Measurements from ENCODE around the gene LAMA5. TPM values are rescaled to one million over a fixed set of nuclear protein-coding genes. Genes with fewer than 3 reads are reported as not detected.

LAMA5 gene
- total RNA-seq, 1 experiment from 2014 or later = 63.3 TPM

DNA sequence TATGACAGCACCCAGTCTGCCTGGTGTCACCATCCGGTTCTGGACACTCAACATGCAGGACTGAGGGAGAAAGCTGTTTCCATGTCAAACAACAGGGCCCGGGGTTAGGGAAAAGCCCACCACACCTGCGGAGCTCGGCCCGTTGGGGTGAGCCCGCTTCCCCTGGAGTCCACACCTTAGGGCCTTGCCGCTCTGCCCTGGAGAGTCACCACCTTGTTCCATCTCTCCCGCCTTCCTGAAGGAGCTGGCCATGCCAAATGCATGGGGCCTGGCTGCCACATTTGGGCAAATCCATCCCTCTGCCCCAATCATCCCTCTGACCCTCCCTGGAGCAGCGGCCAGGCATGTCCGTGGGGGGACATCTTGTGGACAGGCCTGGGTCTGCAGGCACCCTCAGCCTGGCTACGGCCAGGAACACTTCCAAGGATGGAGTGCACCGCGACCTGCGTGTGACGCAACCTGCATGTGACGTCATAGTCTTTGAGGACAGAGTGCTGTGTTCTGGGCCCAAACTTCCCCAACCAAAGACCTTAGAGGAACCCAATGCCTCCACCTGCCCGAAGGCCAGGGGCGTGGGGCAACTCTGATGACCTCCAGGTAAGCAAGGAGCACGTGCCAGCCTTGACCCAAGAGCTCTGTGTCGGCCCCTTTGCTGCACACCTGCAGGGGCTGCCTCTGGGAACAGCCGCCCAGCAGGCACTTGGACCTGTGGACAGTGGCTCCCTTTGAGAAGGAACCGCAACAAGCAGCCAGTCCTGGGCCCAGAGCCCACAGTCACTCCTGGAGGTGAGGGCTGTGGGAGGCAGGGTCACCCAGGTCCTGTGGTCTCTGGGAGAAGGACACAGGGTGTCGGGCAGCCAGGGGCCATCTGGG lies 38.2 kb upstream of the LAMA5 start:
- DNase-seq (ENCODE audit: low read depth) = no peak
- in situ Hi-C loops (cut with HindIII; ENCODE audit: low pct_unique_long_range_greater_than_20kb, low sequenced_read_pairs) = no loop called here

DNA sequence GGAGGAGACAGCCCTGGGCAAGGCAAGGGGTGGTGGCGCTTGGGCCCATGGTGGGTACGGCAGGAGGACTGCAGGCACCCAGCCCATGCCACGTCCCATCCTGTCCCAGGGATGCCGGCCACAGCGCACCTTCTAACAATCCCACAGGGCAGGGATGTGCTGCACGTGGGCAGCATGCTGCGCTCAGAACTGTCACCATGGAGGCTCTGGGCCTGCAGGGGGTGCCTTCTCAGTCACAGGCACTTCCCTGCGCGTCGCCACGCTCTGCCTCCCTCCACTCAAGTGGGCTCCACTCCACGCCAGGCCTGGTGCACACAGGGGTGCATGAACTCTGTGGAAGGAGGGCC lies 37.6 kb upstream of the LAMA5 start:
- in situ Hi-C loops (cut with HindIII; ENCODE audit: low pct_unique_long_range_greater_than_20kb, low sequenced_read_pairs) = no loop called here
- no peak for DNase-seq (ENCODE audit: low read depth)

DNA sequence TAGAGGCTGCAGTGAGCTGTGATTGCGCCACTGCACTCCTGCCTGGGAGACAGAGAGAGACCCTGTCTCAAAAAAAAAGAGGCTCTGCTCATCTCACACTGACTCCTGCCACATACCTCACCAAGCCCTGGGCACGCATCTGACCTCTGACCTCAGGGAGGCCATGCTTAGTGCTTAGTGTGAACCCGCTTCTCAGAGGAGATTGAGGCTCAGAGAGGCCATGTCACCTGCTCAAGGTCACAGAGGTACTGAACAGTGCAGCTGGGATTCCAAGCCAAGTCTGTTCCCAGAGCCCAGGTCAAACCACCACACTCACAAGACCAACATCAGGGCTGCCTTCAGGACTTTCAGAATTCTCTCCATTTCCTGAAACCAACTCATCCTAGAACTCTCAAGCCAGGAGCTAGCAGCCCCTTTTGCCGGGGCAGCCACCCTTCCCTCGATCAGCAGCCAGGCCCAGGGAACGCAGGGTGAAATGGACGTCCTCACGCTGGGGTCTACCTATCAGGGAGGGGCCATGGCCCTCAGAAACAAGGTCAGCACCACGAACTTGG lies 37.1 kb upstream of the LAMA5 start:
- in situ Hi-C loops (cut with HindIII; ENCODE audit: low pct_unique_long_range_greater_than_20kb, low sequenced_read_pairs) = no loop called here
- DNase-seq (ENCODE audit: low read depth) = no peak

DNA sequence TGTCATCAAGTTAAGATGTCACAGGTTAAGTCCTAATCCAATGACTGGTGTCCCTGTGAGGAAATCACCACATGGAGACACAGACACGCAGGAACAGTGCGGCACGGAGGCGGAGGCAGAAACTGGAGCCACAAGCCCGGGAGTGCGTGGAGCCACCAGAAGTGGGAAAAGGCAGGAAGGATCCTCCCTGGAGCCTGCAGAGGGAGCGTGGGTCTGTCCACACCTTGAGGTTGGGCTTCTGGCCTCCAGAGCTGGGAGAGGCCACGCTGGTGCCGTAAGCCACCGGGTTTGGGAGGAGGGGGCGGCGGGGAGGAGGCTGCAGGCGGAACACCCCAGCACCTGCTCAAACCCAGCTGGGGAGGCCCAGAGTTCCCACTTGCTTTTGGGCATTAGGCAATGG lies 36.2 kb upstream of the LAMA5 start:
- in situ Hi-C loops (cut with HindIII; ENCODE audit: low pct_unique_long_range_greater_than_20kb, low sequenced_read_pairs) = no loop called here
- DNase-seq (ENCODE audit: low read depth) = no peak

DNA sequence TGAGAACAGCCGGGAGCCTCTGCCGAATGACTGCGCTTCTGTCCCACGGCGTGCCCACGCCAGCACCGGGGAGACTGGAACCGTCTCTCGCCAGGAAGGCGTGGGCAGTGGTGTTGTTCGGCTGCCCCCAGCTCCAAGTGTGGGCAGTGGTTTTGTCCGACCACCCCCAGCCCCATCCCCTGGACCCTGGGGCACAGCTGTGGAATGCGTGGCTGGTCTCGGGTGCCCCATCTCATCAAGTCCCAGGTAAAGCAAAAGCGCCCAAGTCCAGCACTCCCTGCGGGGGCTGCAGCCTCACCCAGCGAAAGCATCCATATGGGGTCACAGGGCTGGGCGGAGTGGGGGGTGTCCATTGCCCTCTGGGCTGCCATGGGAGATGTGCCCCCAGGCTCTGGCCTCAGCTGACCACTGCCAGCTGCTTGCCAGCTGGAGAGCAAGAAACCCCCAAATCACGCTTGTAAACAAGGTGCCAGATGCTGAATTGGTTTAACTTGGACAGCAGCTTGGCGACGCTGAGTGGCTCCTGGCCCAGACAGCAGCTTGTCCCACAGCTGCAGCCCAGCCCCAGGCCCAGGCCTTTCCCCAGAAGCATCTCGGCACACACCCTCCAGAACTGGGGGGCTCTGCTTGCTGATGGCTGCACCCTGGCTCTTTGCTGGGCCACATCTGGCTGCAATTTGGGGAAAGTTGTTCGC lies 35.5 kb upstream of the LAMA5 start:
- no peak for DNase-seq (ENCODE audit: low read depth)
- in situ Hi-C loops (cut with HindIII; ENCODE audit: low pct_unique_long_range_greater_than_20kb, low sequenced_read_pairs) = no loop called here

DNA sequence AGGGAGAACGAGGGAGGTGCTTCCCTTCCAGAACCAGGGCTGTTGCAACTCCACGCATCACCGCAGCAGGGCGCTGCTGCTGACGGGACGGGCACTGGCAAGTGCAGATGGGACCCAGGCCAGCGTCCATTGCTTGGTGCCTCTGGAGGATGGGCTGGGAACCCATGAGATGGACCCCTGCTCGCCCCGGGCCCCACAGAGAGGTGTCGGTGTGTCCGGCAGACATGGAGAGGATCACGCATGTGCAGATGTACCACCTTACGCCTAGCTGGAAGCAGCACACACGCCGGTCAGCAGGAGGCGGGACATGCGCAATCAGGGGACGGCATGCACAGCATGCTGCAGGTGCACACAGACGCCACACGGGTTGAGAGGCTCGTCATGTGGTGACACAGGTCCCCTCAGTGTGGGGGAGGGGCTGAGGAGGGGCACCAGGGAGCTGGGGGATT lies 34.2 kb upstream of the LAMA5 start:
- DNase-seq (ENCODE audit: low read depth) = no peak
- in situ Hi-C loops (cut with HindIII; ENCODE audit: low pct_unique_long_range_greater_than_20kb, low sequenced_read_pairs) = no loop called here

DNA sequence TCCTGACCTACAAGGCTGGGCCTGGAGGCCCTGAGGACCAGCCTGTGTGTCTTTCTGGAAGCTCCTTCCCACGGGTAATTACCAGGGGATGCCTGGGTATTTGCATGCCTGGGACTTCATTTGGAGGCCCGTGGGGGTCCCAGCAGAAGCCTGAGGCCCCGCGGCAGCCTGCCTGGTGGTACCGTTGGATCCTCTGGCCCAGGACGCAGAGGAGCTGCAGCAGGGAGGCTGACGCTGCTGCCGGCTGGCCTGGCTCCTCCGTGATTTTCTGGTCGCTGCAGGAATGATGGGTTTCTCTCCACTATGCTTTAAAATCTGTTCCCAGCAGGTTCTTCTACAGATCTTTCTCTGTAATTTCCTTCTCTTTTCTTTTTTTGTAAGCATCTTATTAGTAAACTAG lies 33.4 kb upstream of the LAMA5 start:
- in situ Hi-C loops (cut with HindIII; ENCODE audit: low pct_unique_long_range_greater_than_20kb, low sequenced_read_pairs) = no loop called here
- DNase-seq (ENCODE audit: low read depth) = no peak

DNA sequence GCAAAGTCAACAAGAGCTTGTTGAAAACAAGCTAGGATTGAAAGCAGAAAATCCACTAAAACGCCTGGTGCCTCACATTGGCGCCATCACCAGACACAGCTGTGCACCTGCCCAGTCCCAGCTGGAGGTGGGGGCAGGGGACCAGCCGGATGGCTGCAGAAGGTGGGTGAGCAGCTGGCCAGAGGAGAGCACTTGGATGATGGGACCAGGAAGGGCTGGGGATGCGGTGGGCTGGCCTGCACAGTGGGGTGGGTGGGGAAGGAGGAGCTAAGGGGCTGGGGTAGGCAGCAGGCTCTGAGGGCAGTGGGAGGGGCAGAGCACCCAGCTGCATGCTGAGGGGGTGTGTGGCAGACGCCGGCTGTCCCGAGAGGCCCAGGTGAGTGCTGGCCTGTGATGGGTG lies 32.9 kb upstream of the LAMA5 start:
- in situ Hi-C loops (cut with HindIII; ENCODE audit: low pct_unique_long_range_greater_than_20kb, low sequenced_read_pairs) = no loop called here

DNA sequence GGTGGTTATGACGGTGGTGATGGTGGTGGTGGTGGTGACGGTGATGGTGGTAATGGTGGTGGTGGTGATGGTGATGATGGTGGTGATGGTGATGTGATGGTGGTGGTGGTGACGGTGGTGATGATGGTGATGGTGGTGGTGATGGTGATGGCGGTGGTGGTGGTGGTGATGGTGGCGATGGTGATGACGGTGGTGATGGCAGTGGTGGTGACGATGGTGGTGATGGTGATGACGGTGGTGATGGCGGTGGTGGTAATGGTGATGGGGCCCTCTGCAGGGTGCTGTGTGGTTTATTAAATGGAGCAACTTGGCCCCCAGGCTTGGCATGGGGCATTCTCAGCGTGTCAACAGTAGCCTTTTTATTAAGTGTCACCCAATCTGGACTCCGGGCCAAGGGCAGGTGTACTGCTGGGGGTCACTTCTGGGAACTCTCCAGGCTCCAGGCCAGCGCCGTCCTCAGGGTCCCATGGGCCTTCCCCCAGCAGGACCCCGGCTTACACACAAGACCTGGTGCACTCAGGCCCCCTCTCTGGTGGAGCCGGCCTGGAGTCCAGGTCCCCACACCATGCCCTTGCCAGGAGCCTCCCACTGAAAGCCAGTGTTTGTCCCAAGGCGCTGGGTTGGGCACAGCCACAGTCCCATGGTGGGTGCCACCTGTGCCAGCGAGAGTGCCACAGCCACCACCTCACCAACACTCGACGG lies 31.2 kb upstream of the LAMA5 start:
- in situ Hi-C loops (cut with HindIII; ENCODE audit: low pct_unique_long_range_greater_than_20kb, low sequenced_read_pairs) = no loop called here
- DNase-seq (ENCODE audit: low read depth) = no peak

More for the DNA sequence above, 32.9 kb upstream of the LAMA5 start:
- no peak for DNase-seq (ENCODE audit: low read depth)

DNA sequence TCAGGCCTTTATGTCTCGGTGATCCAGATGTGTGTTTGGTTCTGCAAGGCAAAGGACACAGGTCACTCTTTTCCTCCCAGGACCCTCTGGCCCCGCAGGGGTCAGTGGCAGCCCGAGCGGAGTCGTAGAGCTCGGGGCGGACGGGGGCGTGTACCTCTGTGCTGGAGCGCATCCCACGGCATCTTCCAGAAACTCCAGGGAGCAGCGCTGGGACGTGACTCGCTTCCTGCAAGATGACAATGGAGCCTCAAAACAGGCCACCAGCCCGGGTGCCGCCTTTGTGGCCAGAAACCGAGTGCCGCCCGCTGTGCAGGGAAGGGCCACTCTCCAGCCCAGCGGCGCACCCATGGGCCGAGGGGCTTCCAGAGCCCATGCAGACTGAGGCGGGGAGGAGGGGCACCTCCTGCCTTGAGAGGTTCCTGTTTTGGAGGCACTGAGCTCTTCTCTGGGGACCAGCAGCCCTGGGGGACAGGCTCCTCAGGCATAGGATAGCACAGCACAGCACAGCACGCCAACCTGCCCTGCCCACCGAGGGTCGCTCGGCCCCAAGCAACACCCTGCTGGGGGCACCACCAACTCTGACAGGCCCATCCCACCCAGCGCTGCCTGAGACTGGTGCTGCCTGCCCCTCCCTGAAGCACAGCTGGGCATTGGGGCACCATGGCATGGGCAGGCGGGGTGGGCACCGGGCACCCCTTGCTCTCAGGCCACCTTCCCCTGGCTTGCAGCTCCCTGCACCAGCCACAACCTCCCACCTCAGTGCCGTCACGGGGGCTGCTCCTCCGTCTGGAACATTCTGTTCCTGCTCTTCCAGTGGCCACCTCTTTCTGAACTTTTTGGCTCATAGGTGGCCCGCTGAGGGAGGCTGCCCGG lies 29.5 kb upstream of the LAMA5 start:
- in situ Hi-C loops (cut with HindIII; ENCODE audit: low pct_unique_long_range_greater_than_20kb, low sequenced_read_pairs) = no loop called here

DNA sequence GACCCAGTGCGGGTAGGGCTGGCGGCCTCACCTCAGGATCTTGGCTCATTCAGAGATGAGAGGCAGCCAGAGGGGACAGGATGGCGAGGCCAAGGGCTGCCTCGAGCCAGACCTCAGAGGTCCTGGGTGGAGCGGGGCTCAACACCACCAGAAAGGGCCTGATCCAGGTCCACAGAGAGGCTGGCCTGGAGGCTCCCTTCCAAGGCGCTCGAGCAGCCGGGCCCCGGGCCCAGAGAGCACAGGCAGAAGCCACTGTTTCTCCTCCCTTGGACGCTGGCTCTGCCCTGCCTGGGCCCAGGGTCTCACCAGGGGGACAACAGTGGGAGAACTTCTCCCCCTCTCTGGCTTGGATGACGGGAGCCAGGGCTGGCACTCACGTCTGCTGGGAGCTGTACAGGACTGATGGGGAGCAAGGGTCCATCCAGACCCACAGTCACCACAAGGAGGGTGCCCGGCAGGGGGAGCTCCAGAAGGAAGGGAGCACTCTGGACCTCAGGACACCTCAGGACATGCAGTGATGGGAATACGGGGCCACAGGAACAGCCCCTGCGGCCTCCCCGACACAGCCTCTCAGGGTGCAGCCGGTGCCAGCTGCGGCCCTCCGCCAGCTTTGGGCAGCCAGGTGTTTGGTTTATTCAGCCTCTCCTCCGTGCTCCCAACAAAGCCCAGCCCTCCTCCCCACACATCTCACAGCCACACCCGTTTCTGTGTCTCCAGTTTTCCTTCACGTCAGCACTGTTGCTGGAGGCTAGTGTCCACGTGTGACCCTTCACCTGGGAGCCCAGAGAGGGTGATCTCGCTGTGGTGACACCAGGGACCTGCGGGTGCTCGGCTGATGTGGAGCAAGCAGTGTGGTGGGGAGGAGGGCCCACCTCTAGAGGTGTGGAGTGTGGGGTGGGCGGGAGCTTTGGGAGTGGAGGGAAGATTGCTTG lies 28.5 kb upstream of the LAMA5 start:
- no peak for DNase-seq (ENCODE audit: low read depth)
- in situ Hi-C loops (cut with HindIII; ENCODE audit: low pct_unique_long_range_greater_than_20kb, low sequenced_read_pairs) = no loop called here

More for the DNA sequence above, 29.5 kb upstream of the LAMA5 start:
- DNase-seq (ENCODE audit: low read depth) = no peak

DNA sequence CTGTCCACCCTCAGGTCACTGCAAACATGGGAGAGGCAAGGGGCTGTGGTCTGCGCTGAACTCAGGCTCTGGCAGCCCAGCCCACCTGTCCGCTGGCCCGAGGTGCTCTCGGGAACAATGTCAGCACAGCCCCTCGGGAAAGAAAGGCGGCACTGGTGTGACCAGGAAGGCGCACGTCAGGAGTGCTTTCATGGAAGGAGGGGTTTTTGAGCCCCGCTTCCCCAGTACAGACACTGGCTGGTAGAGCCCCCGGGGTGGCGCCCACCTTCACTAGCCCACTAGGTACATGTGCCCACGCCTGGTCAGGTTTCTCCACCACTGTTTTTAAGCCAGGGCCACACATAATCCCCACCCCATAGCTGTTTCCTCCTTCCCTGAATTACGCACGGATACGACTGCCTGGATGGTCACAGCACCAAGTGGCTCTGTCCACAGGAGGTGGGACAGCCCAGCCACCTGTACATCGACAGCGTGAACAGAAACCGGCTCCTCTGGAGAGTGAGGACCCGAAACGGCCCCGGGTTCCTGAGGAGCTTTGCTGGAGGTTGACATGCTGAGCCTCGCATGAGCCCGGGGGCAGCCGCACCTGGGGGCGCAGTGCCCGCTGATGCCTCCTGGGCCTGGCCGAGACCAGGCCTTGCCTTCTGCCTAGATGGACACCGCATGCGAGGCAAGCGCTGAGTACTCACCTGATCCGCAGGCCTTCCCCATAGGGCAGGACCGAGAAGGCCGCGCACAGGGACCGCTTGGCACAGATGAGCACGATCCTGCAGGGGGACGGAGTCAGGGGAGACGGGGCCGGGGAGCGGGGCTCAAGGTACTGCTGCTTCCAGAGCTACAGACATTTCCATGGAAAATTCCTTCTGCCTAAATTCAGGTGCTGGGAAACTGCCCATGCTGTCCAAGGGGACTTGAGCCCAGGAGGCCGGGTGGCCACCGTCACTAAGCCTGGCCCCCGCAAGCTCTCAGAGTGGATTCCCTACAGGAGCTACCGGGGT lies 27.4 kb upstream of the LAMA5 start:
- in situ Hi-C loops (cut with HindIII; ENCODE audit: low pct_unique_long_range_greater_than_20kb, low sequenced_read_pairs) = no loop called here

DNA sequence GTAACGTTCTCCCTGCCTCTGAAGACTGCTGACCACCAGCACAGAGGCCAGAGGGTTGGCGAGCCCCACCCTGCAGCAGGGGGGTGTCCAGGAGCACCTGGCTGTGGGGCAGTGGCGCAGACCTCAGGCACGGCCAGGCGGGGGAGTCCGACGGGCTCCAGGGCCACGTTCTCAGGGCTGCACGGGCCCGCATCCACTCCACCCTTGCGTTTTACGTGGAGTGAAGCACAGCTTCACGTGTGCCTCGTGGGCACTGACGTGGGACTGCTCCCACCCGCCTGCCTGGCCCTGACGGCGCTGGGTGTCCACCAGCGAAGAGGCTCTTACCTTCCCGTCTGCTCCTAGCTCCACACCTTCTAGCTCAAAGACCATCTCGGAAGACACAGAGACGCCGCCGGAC lies 26.7 kb upstream of the LAMA5 start:
- DNase-seq (ENCODE audit: low read depth) = no peak
- in situ Hi-C loops (cut with HindIII; ENCODE audit: low pct_unique_long_range_greater_than_20kb, low sequenced_read_pairs) = no loop called here

More for the DNA sequence above, 27.4 kb upstream of the LAMA5 start:
- no peak for DNase-seq (ENCODE audit: low read depth)

DNA sequence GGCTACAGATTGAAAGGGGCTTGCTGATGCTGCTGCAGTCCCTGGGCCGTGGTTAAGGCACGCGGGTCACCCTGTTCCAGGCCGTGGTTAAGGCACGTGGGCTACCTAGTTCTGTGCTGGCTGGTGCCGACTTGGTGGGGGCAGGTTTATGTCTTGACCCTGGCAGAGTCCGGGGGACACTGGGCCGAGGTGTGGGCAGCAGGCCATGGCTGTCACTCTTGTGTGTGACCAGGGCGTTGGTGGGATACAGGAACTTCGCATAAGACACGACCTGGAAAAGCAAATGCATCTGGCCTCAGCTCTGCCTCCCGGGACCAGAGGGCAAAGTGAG lies 26.2 kb upstream of the LAMA5 start:
- in situ Hi-C loops (cut with HindIII; ENCODE audit: low pct_unique_long_range_greater_than_20kb, low sequenced_read_pairs) = no loop called here
- DNase-seq (ENCODE audit: low read depth) = no peak

DNA sequence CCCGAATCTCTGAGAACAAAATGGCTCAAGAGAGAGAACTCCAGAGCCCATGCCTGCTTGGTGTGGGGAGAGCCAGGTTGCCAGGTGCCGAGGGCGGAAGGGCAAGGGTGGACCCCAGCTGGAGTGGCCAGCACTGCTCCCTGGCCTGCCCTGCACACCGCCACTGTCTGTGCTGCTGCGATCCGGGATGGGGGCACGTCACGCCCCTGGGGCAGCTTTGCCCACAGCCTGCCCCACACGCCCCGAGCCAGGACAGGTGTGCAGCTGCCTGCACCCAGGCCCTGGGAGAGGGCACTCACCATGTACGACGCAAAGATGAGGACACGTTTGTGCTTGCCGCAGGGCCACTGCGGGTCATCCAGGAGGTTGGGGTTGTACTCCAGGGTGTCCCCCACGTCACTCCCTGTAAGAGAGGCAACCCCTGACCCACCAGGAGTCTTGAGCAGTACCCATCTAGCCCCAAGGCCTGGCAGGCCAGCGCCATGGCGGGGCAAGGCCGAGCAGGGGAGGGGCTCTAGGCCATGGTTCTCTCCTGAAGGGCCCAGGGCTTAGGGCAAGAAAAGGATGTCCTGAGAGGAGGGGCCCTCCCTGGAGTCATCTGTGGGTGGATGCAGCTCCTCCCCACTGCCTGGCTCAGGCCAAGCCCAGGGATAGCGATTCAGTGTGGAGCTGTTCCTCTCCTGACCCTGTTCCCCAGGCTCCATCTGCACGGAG lies 25.7 kb upstream of the LAMA5 start:
- in situ Hi-C loops (cut with HindIII; ENCODE audit: low pct_unique_long_range_greater_than_20kb, low sequenced_read_pairs) = no loop called here
- DNase-seq (ENCODE audit: low read depth) = no peak

DNA sequence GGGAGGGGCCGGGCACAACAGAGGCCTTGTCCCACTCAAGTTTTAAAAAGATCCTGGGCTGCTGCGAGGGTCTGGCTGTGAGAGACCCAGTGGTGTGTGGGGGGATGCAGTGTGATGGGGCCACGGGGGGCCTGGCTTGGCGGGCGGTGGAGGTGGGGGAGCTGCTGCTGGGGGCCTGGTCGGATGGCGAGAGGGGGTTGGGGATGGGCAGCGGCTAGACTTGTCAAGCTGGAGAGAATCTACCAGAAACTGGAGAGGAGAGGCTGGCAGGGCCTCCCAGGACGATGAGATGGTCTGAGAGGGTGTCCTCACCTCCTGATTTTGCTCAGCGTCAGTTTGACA lies 24.9 kb upstream of the LAMA5 start:
- in situ Hi-C loops (cut with HindIII; ENCODE audit: low pct_unique_long_range_greater_than_20kb, low sequenced_read_pairs) = no loop called here
- no peak for DNase-seq (ENCODE audit: low read depth)

Data from Caki2 (cell line).